Measurements from ENCODE around the gene CAMK2A. TPM values are rescaled to one million over a fixed set of nuclear protein-coding genes. Genes with fewer than 3 reads are reported as not detected.

Gene CAMK2A
- total RNA-seq, 1 donor from 2014 or later = not detected

GRCh38 chr5:150208187-150209098, 81.1 kb downstream of the CAMK2A start:
- Mint-ChIP-seq H3K4me1 (ENCODE audit: unreplicated experiment) (peaks cover 11% of the 10 kb centered on the region), H3K27me3 (ENCODE audit: unreplicated experiment) (no peaks in the 10 kb centered on the region), H3K4me3 (ENCODE audit: unreplicated experiment) (no peak overlapping the region), H3K27ac (ENCODE audit: unreplicated experiment) (no peak overlapping the region), H3K9me3 (ENCODE audit: unreplicated experiment) (no peaks in the 10 kb centered on the region), H3K36me3 (ENCODE audit: unreplicated experiment) (no peaks in the 10 kb centered on the region)
- TF ChIP-seq, protein P1, sequence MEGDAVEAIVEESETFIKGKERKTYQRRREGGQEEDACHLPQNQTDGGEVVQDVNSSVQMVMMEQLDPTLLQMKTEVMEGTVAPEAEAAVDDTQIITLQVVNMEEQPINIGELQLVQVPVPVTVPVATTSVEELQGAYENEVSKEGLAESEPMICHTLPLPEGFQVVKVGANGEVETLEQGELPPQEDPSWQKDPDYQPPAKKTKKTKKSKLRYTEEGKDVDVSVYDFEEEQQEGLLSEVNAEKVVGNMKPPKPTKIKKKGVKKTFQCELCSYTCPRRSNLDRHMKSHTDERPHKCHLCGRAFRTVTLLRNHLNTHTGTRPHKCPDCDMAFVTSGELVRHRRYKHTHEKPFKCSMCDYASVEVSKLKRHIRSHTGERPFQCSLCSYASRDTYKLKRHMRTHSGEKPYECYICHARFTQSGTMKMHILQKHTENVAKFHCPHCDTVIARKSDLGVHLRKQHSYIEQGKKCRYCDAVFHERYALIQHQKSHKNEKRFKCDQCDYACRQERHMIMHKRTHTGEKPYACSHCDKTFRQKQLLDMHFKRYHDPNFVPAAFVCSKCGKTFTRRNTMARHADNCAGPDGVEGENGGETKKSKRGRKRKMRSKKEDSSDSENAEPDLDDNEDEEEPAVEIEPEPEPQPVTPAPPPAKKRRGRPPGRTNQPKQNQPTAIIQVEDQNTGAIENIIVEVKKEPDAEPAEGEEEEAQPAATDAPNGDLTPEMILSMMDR (IDR thresholded peaks at IDR 0.05) = no peak
- DNase-seq (ENCODE audit: extremely low spot score, unreplicated experiment) = no peak

DNA sequence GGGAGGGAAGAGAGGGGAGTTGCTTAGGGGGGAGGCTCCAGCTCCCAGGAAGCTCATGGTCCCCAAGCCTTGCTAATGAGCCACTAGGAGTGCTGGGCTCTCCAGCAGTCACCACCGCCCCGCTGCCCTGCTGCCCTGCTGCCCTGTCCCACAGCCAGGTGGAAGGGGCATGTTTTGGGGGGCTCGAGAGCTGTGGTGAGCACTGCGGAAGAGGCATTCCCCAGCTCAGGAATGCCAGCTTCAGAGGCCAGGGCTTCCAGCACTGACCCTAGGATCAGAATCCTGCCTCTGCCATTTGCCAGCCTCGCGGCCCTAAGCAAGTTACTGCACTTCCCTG, 82.8 kb downstream of the CAMK2A start:
- H3K27me3 Mint-ChIP-seq (ENCODE audit: unreplicated experiment) = peaks cover 2% of the 10 kb centered on the region
- TF ChIP-seq, protein P1 (IDR thresholded peaks at IDR 0.05) = no peak
- H3K36me3 Mint-ChIP-seq (ENCODE audit: unreplicated experiment) = no peaks in the 10 kb centered on the region
- H3K4me3 Mint-ChIP-seq (ENCODE audit: unreplicated experiment) = no peak overlapping the region
- DNase-seq (ENCODE audit: extremely low spot score, unreplicated experiment) = no peak
- H3K9me3 Mint-ChIP-seq (ENCODE audit: unreplicated experiment) = no peaks in the 10 kb centered on the region
- H3K4me1 Mint-ChIP-seq (ENCODE audit: unreplicated experiment) = peaks cover 2% of the 10 kb centered on the region
- no peak overlapping the region for H3K27ac Mint-ChIP-seq (ENCODE audit: unreplicated experiment)

GRCh38 chr5:150206098-150206778, 83.3 kb downstream of the CAMK2A start:
- H3K27ac Mint-ChIP-seq (ENCODE audit: unreplicated experiment) = no peak overlapping the region
- no peak for DNase-seq (ENCODE audit: extremely low spot score, unreplicated experiment)
- H3K4me1 Mint-ChIP-seq (ENCODE audit: unreplicated experiment) = peaks cover 2% of the 10 kb centered on the region
- H3K9me3 Mint-ChIP-seq (ENCODE audit: unreplicated experiment) = no peaks in the 10 kb centered on the region
- H3K27me3 Mint-ChIP-seq (ENCODE audit: unreplicated experiment) = peaks cover 2% of the 10 kb centered on the region
- TF ChIP-seq, protein P1 (IDR thresholded peaks at IDR 0.05) = no peak
- H3K36me3 Mint-ChIP-seq (ENCODE audit: unreplicated experiment) = no peaks in the 10 kb centered on the region
- H3K4me3 Mint-ChIP-seq (ENCODE audit: unreplicated experiment) = no peak overlapping the region

DNA sequence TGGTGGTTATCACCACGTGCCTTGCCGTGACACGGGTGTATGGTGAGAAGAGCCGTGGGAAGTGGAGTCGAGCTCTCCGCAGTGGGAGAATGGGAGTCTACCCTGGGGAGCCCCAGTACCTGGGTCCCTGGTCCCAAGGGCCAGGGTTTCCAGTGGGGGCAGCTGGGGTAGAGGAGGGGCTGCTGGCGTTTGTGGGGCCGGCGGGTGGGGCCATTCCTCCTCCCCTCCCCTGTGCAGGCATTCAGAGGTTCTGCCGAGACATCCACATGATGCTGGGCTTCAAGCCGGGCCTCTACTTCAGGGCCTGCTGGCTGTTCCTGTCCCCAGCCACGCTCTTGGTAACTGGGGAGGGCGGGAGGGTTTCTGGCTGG, 85.0 kb downstream of the CAMK2A start:
- H3K27ac Mint-ChIP-seq (ENCODE audit: unreplicated experiment) = no peak overlapping the region
- H3K27me3 Mint-ChIP-seq (ENCODE audit: unreplicated experiment) = peaks cover 15% of the 10 kb centered on the region
- peaks cover 2% of the 10 kb centered on the region for H3K4me1 Mint-ChIP-seq (ENCODE audit: unreplicated experiment)
- no peaks in the 10 kb centered on the region for H3K9me3 Mint-ChIP-seq (ENCODE audit: unreplicated experiment)
- H3K36me3 Mint-ChIP-seq (ENCODE audit: unreplicated experiment) = no peaks in the 10 kb centered on the region
- TF ChIP-seq, protein P1 (IDR thresholded peaks at IDR 0.05) = no peak
- H3K4me3 Mint-ChIP-seq (ENCODE audit: unreplicated experiment) = no peak overlapping the region
- no peak for DNase-seq (ENCODE audit: extremely low spot score, unreplicated experiment)

Data from osteocyte (in vitro differentiated cells).